ENCODE measurements around the gene MICALL1.
"Not testable (repeated sequence)": the region's sequence is repeated elsewhere in the genome, so short reads cannot be mapped to it uniquely, and the experiment has no call there.

Gene MICALL1

DNA sequence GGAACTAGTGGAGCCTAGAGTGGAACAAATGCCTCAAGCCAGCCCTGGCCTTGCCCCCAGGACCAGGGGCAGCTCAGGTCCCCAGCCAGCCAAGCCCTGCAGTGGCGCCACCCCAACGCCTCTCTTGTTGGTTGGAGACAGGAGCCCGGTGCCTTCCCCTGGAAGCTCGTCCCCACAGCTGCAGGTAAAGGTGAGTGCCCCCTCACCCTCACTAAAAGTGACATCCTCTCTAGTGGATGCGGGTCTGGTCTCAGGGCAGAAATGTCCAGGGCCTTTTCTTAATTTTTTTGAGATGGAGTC, 21.5 kb downstream of the MICALL1 start:
- DNase-seq: no peak

DNA sequence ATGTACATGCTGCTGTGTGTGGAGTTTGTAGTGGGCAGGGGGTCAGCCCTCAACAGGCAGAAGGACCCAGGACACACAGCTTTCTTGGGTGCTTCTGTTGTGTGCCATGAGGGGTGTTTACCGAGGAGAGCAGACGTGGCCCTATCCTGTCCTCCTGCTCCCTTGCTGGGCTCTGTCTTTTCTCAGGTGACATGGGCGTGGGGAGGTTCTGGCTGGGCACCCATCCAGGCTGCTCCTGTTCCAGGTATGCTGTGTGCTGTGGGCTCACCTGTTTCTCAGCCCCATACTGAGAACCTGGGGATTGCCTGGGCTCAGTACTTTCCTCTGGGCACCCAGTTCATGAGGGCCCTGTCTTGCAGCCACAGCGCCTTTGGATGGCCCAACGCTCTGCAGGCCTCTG, 23.3 kb downstream of the MICALL1 start:
- no peak for DNase-seq

DNA sequence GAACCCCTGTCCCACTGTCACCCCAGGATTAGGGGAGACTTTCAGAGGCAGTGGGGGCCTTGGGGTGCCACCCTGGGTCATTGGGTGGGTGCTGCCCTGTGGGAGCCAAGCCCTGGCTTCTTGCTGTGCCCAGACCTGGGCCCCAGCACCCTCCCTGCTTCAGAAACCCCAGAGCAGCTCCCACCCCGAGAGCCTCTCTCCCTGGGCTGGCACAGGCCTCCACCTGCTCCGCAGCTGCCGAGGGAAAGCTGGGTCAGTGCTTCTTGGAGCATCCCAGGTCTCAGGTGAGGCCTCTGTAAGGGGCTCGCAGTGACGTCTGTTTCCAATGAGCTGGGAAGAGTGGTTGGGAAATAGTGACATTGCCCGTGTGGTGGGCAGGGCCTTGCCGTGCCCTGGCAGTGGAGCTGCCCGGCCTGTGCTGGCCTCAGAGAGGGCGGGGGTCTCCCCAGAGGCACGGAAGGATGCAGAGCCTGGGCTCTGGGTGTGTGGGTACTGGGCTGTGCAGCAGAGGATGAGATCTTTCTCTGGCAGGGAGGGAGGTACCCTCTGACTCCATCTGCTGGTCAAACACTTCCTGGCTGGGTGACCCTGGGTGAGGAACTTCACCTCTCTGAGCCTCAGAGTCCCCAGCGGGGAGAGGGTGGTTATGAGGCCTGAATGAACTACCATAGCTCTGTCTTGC, 24.3 kb downstream of the MICALL1 start:
- DNase-seq: no peak

DNA sequence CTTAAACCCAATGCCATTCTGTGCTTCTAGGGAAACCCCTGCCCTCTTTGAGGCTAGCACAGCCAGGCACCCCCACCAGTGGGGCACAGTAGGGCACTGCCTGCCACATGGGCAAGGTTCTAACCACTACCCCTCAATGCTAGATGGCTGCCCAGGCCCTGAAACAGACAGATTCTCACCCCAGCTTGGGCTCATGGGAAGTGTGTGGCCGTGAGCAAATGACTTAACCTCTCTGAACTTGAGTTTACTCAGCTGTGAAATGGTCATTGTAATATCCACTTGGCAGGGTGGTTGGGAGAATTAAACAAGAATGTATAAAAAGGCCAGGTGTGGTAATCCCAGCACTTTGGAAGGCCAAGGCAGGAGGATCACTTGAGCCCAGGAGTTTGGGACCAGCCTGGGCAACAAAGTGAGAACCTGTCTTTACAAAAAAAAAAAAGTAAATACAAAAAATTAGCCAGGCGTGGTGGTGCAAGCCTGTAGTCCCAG, 24.9 kb downstream of the MICALL1 start:
- DNase-seq: no peak

DNA sequence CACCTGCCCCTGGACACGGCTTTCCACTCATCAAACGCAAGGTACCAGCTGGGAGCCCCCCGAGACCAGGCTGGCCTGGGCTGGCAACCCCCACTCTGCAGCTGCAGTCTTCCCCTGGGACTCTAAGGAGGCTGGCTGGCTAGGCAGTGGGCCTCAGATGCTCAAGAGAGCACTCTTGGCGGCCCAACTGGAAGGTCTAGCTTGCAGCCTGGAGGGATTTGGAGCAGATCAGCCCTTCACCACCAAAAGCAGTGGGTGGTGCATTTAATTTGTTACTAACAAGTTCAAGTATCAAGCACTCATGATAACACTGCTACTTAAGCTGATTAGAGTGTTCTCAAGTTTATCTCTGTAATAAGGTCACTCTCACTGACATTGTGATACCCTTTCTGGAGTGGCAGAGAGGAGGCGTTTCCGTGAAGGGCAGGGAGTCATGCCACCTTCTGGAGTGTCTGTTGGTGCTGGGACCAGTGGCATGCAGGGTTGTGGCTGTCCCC, 25.8 kb downstream of the MICALL1 start:
- no peak for DNase-seq

DNA sequence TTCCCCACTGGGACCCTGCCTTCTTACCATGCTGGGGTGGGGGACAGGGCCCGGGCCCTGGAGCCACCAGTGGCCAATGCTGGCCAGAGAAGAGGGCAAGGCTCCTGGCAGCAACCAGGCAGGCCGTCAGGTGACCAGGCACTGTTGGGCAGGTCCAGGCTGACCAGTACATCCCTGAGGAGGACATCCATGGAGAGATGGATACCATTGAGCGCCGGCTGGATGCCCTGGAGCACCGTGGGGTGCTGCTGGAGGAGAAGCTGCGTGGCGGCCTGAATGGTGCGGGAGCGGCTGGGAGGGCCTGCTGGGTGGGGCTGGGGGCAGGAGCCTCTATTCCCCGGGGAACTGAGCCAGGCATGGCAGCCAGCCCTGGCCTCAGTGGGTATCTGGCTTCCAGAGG, 26.3 kb downstream of the MICALL1 start:
- no peak for DNase-seq

DNA sequence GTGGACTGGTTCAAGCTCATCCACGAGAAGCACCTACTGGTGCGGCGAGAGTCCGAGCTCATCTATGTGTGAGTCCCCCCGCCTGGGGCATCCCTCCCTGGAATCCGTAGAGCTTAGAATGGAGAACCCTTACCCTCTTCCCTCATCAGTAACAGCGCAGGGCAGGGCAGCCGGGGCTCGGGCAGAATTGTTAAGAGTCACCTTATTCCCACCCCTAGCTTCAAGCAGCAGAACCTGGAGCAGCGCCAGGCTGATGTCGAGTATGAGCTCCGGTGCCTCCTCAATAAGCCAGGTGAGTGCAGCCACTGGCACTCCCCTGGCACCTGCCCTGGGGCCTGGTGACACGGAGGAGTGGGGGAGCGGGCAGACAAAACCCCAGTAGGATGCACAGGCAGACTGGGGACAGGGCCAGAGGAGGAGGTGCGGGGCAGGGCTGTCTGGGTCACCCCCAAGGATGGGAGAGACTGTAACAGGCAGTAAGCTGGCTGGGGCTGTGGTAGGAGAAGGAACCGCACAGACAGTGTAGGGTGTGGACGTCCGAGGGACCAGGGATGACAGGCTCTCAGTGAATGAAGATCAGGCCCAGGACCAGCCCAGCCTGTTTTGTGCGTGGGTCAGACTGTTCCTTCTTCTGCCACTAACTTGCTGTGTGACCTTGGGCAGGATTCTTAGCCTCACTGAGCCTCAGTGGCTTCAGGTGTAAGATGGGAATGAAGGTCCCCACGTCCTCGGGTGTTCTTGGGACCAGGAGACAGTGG, 26.9 kb downstream of the MICALL1 start:
- DNase-seq: no peak

DNA sequence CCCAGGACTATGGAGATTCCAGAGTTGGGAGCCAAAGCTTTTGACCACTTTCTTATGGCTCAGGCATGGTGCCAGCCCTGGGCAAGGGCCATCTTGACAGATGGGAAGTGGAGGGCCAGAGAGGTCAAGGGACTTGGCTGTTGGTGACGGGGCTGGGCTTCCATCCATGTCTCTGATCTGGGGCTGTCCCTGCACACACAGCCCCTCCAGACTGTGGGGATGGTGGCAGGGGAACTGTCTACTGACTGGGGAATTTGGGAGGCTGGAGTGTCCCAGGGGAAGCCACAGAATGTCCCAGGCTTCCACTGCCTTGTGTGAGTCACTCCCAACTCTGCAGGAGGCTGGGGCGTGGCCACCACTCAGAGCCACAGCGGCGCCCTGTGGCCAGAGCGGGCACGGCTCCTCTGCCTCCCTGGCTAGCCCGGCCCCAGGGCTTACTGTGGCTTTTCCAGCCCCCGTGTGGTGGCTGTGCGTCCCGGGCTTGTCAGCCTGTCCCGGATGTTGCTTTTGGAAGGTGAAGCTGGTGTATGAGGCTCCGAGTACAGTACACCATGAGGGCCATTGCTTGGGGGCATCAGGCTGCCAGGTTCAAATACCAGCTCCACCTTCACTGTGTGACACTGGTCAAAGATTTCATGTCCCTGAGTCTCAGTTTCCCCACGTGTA, 27.7 kb downstream of the MICALL1 start:
- DNase-seq: peak; percentile 74 to 79

DNA sequence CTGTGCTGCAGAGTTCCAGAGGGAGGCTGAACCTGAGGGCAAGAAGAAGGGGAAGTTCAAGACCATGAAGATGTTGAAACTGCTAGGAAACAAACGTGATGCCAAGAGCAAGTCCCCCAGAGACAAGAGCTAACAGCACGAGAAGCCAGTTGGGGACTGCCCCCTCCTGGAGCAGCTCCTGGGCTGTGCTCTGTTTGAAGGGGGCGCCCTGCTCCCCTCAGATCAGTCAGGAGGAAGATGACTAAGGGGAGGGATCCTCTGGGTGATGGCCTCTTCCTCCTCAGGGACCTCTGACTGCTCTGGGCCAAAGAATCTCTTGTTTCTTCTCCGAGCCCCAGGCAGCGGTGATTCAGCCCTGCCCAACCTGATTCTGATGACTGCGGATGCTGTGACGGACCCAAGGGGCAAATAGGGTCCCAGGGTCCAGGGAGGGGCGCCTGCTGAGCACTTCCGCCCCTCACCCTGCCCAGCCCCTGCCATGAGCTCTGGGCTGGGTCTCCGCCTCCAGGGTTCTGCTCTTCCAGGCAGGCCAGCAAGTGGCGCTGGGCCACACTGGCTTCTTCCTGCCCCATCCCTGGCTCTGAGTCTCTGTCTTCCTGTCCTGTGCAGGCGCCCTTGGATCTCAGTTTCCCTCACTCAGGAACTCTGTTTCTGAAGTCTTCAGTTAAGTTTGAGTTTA, 34.7 kb downstream of the MICALL1 start:
- no peak for DNase-seq

DNA sequence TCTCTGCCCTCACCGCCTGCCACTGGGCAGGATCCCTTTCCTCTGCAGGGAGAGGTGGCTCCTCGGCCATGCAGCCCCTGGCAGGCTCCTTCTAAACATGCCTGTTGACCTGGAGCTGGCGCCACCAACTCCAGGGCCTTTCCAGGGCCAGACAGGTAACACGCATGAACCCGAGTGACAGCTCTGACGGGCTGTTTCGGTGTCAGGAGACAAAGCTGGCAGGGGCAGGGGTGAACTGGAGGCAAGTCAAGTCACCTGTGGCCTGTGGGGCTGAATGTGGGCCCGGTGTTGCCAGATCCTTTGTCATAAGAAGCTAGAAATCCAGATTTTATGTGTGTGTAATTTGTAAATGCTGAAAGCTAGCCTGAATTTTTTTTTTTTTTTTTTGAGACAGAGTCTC, 36.0 kb downstream of the MICALL1 start:
- no peak for DNase-seq

DNA sequence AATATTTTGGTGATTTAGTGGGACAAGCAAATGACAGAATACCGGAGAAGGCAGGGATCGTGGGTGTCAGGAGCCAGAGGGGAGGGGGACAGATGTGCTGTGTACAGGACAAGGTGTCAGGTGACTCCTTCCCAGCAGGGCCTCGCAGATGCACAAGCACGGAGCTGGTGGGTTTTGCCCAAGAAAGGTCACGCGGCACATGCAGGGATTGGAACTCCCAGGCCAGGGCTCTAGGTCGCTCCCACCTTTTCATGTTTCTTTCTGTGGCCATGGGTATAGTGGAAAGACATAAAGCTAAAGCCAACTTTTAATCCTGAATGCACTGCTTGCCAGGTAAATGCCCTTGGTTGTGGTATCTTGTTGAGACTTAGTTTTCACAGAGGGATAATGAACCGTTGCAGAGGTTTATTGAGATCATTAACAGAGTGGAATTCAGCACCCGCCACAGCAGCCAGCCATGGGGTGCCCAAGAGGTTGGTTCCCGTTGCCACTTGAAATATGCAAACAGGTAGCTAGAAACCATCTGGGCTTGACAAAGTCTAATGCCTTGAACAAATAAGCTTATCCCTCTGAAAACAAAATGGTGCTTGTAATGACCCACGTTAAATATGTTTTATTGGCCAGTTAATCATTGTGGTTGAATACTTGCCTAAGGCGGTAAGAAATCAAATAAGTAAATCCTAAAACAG, 37.2 kb downstream of the MICALL1 start:
- DNase-seq: no peak

DNA sequence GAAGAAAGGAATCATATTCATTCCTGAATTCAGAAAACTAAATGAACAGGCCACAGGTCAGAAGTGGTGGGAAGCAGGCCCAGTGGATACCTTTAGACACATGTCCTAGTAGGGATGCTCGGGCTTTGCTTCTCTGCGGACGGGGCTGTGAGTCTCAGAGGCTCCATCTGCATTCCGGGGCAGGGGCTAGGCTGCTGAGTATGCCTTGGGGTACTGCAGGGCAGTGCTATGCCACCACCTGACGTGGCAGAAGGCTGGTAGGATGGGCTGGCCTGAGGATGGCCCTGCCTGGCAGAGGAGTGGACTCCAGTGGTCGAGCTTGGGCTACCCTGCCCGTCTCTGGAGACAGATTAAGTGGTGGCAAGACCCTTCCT, 37.7 kb downstream of the MICALL1 start:
- no peak for DNase-seq

DNA sequence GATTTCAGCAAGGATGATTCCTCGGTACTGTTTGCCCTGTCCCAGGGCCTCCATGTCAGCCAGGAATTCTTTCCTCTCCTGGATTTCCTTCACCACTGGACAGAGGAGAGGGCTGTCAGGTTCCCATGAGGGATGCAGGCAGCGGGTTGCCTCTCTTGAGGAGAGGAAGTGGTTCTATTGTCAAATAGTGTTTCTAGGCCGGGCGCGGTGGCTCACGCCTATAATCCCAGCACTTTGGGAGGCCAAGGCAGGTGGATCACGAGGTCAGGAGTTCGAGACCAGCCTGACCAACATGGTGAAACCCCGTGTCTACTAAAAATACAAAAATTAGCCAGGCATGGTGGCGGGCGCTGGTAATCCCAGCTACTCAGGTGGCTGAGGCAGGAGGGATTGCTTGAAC, 38.3 kb downstream of the MICALL1 start:
- DNase-seq: not testable (repeated sequence)

DNA sequence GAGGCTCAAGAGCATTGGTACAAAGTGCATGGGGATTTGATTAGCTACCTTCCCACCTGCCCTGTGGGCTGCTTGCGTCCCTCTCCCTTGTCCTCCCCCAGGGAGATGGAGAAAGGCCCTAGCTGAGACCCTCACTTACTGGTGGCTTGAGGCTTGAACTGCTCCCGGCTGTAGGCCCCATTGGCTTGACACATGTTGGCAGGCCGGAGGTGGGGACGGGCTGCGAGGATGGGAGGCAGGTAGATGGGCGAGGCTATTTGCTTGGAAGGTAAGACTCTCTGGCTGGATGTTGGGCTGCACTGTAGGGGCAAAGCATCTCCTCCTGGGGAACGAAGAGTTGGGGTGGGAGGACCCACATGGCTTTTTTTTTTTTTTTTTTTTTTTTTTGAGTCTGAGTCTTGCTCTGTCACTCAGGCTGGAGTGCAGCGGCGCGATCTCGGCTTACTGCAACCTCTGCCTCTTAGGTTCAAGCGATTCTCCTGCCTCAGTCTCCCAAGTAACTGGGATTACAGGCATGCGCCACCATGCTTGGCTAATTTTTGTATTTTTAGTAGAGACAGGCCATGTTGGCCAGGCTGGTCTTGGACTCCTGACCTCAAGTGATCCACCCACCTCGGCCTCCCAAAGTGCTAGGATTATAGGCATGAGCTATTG, 41.2 kb downstream of the MICALL1 start:
- DNase-seq: not testable (repeated sequence)

DNA sequence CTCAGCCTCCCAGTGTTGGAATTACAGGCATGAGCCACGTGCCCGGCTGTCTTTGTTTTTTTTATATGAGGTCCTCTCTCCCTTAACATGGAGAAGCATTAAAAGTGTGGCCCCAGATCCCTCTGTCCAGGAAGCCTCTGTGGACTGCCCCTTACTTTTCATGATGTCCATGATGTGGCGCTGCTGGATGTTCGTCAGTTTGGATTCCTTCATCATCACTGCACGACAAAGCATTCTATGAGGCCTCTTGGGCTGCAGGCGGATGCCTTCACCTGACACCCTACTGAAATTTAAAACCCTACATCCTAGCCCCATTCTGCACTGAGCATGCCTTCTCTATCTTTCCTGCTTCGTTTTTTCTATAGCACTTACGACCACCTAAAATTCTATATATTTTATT, 45.2 kb downstream of the MICALL1 start:
- DNase-seq: no peak

DNA sequence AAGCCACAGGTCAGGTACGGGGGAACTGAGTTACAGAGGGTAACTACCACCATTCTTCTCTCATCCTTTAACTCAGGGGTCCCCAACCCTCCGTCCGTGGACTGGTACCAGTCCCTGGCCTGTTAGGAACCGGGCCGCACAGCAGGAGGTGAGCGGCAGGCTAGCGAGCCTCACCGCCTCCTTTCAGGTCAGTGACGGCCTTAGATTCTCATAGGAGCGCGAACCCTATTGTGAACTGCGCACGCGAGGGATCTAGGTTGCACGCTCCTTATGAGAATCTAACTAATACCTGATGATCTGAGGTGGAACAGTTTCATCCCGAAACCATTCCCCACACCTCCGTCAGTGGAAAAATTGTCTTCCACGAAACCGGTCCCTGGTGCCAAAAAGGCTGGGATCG, 46.5 kb downstream of the MICALL1 start:
- DNase-seq: not testable (repeated sequence)

DNA sequence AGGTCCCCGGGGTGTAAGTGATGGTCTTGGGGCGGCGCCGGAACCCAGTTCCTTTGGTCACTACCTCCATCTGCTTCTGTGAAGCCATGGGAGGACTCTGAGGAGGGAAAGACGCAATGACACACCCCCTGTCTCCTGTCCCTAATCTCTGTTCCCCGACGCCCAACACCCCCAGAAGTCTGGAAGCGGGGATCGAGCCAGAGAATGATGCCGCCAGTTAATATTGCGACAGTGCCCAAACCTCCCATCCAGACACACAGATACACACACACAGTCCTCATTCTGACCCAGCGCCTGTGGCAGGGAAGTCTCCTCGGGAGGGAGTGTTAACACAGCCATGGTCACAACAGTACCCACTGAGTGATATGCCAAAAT, 47.0 kb downstream of the MICALL1 start:
- DNase-seq: no peak

DNA sequence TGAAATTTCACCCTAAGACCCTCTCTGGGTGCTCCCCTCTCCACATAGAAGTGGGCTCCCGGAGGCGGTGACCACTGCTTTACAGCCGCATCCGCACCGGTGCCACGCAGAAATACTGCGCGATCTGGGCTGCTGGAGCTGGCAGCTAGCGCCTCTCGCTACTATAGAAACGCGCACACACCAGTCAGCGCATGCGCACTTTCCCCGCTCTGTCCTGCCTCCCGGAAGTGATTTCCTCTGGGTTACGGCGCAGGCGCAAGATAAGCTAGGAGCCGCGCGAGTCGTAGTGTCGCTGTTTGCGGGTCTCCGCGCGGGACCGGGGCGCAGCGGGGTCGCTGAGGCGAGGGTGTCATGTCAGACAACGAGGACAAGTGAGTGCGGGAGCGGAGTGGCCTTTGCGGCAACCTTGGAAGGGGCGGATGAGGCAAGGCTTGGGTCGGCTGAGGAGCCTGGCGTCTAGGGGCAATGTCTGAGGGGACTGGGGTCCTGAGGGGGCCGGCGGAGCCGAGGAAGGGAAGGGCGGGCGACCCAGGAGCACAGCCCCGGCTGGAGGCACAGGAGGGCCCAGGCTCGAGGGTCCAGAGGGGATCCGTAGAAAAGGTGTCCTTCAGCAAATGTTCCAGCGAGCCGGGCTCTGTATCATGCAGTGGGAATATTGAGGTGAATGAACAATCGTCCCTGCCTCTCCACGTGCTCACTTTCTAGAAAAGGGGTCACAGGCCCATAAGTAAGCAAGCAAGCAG, 47.5 kb downstream of the MICALL1 start, which contains the start of the genes C22orf23 and POLR2F:
Gene C22orf23 (minus strand): TSS at position 165 of the 743 bp plus-strand sequence. CDS start 452 bp downstream, outside the sequence.
Gene POLR2F (plus strand): TSS at position 263 of the 743 bp plus-strand sequence. CDS start 89 bp downstream, at position 352.
- DNase-seq: peak; percentile 94 to 95

DNA sequence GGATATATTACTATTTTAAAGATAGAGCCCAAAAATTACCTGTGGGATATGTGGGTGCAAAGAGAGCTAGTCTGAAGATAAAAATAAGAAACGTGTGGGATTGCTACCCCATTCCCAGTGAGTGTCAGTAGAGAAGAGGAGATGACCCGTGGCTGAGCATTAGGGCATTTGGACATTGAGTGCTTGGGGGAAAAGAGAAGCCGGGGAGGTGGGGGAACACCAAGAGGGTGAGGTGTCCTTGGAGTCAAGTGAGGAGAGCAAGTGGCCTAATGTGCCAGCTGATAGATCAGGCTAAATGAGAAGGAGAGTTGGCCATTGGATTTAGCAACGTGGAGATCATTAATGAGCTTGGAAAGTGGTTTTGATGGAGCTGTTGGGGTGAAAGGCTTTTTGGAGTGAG, 48.6 kb downstream of the MICALL1 start:
- no peak for DNase-seq

DNA sequence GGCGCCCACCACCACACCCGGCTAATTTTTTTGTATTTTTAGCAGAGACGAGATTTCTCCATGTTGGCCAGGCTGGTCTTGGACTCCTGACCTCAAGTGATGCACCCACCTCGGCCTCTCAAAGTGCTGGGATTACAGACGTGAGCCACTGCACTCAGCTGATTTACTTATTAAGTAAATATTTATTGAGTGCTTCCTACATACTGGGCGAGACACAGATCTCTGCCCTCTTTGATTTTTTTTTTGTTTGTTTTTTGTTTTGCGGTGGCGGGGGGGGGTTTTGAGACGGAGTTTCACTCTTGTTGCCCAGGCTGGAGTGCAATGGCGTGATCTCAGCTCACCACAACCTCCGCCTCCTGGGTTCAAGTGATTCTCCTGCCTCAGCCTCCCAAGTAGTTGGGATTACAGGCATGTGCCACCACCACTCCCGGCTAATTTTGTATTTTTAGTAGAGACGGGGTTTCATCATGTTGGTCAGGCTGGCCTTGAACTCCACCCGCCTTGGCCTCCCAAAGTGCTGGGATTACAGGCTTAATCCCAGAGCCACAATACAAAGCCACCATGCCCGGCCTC, 49.8 kb downstream of the MICALL1 start:
- DNase-seq: not testable (repeated sequence)

DNA sequence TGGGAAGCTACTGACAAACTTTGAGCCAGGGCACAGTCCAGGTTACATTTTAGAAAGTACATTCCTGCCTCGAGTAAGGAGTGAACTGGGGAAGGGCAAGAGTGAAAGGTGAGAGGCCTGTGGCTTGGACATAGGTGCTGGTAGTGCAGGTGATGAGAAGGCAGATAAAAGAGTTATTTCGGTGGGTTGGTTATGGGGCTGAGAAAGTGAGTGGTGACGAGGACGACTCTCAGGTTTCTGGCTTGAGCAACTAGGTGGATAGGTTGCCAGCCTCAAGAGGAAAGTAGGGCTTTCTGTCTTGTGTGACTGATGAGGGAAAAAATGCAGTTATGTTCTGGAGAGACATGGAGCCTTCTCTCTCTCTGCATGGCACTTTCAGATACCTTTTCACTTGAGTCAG, 51.1 kb downstream of the MICALL1 start:
- no peak for DNase-seq
